Measurements from ENCODE around the gene NOM1.

The NOM1 gene

GRCh38 chr7:157021871-157022680, 72.6 kb downstream of the NOM1 start:
- Histone ChIP-seq H3K4me1 (ENCODE audit: control insufficient read depth, insufficient read depth, low read length) (peaks cover 21% of the 10 kb centered on the region), H3K36me3 (ENCODE audit: control insufficient read depth, insufficient read depth, low read length) (no peaks in the 10 kb centered on the region), H3K27ac (ENCODE audit: insufficient read depth, low read depth, low read length, poor library complexity, severe bottlenecking) (no peak overlapping the region), H3K27me3 (ENCODE audit: control insufficient read depth, insufficient read depth, low read length, poor library complexity, severe bottlenecking) (peaks cover 100% of the 10 kb centered on the region), H3K4me3 (ENCODE audit: insufficient read depth, low read depth, low read length) (no peak overlapping the region), H3K9me3 (ENCODE audit: control insufficient read depth, low read length) (no peaks in the 10 kb centered on the region)
- WGBS, 2 experiments = 3 to 4% methylated on average over 30 of the region's 30 CpGs

Data from ectodermal cell (in vitro differentiated cells).